DOHH2 (cell line): ENCODE measurements around the gene UMAD1.

Source experiments
- H3F3A ChIP-seq: fragments of 200-600 bp; sonication (generic), shearing (Covaris generic); 2 replicates; pipeline ENCODE4 v1.6.0; 2016; ENCODE audit warnings: antibody characterized with exemption, mild to moderate bottlenecking; ENCODE audit not compliant: control insufficient read depth, insufficient read depth
- H3K27ac ChIP-seq: fragments of 200-600 bp; sonication (generic); 2 replicates; pipeline ENCODE4 v1.5.1; 2014; ENCODE audit warnings: low read depth, mild to moderate bottlenecking, low read length, moderate library complexity
- H3K27me3 ChIP-seq: fragments of 200-600 bp; sonication (generic); 2 replicates; pipeline ENCODE4 v1.6.1; 2014; ENCODE audit warnings: mild to moderate bottlenecking, low read length, mixed read lengths; ENCODE audit not compliant: control insufficient read depth
- H3K36me3 ChIP-seq: fragments of 200-600 bp; sonication (generic); 2 replicates; pipeline ENCODE4 v1.6.1; 2014; ENCODE audit warnings: mild to moderate bottlenecking, low read length, moderate library complexity, mixed read lengths; ENCODE audit not compliant: control insufficient read depth
- H3K4me1 ChIP-seq: fragments of 200-600 bp; sonication (generic); 2 replicates; pipeline ENCODE4 v1.6.1; 2014; ENCODE audit warnings: mild to moderate bottlenecking, low read length, mixed read lengths; ENCODE audit not compliant: control insufficient read depth
- H3K4me2 ChIP-seq: fragments of 200-600 bp; sonication (generic); 2 replicates; pipeline ENCODE4 v1.6.0; 2014; ENCODE audit warnings: mild to moderate bottlenecking, low read length, moderate library complexity
- H3K4me3 ChIP-seq: fragments of 200-600 bp; sonication (generic); 2 replicates; pipeline ENCODE4 v1.5.1; 2014; ENCODE audit warnings: mild to moderate bottlenecking, low read length, mixed read lengths
- H3K79me2 ChIP-seq: fragments of 200-600 bp; sonication (generic); 2 replicates; pipeline ENCODE4 v1.6.1; 2014; ENCODE audit warnings: mild to moderate bottlenecking, low read length, mixed read lengths; ENCODE audit not compliant: control insufficient read depth
- H3K9me2 ChIP-seq: fragments of 200-600 bp; sonication (generic); replicated peaks from 2 replicates; pipeline ENCODE4 v1.6.1; 2014; ENCODE audit warnings: mild to moderate bottlenecking, low read length, mixed read lengths; ENCODE audit not compliant: control insufficient read depth
- H3K9me3 ChIP-seq: fragments of 200-600 bp; sonication (generic); 2 replicates; pipeline ENCODE4 v1.6.1; 2014; ENCODE audit warnings: antibody characterized with exemption, low read length, mixed read lengths; ENCODE audit not compliant: control insufficient read depth, insufficient read depth
- H4K20me1 ChIP-seq: fragments of 200-600 bp; sonication (generic); 2 replicates; pipeline ENCODE4 v1.6.0; 2014; ENCODE audit warnings: low read depth, mild to moderate bottlenecking, antibody characterized with exemption, low read length, moderate library complexity; ENCODE audit not compliant: control insufficient read depth, insufficient read depth
- EZH2phosphoT487 ChIP-seq: fragments of 200-600 bp; sonication (generic); IDR thresholded peaks from 2 replicates; pipeline ENCODE4 v1.6.1; 2017; ENCODE audit warnings: borderline replicate concordance, mild to moderate bottlenecking, antibody characterized with exemption, low read length, moderate library complexity, mixed read lengths
- TF ChIP-seq, protein P1 (sequence below): fragments of 200-600 bp; sonication (generic); IDR thresholded peaks from one replicate; pipeline ENCODE4 v1.5.1; 2014; ENCODE audit warnings: antibody characterized with exemption, mild to moderate bottlenecking, low read depth, low read length; ENCODE audit not compliant: poor library complexity, severe bottlenecking

The UMAD1 gene

DNA sequence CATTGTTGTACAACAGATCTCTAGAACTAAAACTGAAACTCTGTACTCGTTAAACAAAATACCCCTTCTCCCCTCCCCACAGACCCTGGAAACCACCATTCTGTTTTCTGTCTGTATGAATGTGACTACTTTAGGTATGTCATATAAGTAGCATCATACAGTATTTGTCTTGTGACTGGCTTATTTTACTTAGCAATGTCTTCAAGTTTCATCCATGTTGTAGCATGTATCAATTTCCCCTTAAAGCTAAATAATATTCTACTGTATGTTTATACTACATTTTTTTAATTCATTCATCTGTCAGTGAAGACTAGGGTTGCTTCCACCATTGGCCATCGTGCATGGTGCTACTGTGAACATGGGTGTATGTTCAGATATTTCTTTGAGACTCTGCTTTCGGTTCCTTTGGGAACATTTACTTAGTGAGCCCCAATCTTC lies 149.0 kb downstream of the UMAD1 start:
- H3K9me2 ChIP-seq, result no peaks in the 10 kb centered on the region
- no peak for TF ChIP-seq EZH2phosphoT487
- TF ChIP-seq, protein P1, sequence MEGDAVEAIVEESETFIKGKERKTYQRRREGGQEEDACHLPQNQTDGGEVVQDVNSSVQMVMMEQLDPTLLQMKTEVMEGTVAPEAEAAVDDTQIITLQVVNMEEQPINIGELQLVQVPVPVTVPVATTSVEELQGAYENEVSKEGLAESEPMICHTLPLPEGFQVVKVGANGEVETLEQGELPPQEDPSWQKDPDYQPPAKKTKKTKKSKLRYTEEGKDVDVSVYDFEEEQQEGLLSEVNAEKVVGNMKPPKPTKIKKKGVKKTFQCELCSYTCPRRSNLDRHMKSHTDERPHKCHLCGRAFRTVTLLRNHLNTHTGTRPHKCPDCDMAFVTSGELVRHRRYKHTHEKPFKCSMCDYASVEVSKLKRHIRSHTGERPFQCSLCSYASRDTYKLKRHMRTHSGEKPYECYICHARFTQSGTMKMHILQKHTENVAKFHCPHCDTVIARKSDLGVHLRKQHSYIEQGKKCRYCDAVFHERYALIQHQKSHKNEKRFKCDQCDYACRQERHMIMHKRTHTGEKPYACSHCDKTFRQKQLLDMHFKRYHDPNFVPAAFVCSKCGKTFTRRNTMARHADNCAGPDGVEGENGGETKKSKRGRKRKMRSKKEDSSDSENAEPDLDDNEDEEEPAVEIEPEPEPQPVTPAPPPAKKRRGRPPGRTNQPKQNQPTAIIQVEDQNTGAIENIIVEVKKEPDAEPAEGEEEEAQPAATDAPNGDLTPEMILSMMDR, result no peak

DNA sequence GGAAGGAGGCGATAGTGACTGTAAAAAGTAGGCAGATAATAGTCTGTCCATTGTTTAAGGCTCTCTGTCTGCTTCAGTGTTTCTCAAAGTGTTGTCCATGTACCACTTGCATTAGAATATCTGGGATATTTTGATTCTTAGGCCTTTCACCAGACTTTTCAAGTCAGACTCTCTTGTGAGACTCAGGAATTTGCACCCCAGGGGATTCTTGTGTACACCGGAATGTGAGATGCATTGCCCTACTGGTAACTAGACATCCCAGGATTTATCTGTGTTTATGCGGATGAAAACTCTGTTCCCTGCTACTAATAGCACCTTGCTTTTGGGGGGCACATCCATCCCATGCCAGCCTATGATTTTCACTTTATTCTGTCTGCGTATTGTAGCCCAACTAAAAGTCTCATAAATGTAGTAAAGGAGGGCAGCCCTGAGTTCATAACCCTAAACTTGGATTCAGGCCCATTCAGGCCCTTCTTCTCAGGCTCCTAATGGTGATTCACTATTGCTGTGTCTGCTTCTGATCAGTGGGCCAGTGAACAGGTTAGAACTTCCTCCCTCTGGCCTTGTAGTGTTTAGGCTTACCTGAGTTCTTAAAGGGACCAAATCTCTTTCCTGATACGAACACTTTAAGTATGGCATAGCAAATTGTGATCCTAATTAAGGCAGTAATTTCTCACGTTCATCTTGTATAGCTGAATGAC lies 149.6 kb downstream of the UMAD1 start:
- Histone ChIP-seq H3K9me2 (no peaks in the 10 kb centered on the region), H4K20me1 (no peaks in the 10 kb centered on the region), H3K36me3 (no peaks in the 10 kb centered on the region), H3K9me3 (no peaks in the 10 kb centered on the region), H3K27me3 (no peaks in the 10 kb centered on the region), H3K27ac (no peak overlapping the region), H3K4me3 (no peak overlapping the region), H3K79me2 (no peaks in the 10 kb centered on the region), H3K4me2 (no peak overlapping the region), H3F3A (no peaks in the 10 kb centered on the region), H3K4me1 (peaks cover 3% of the 10 kb centered on the region)
- TF ChIP-seq EZH2phosphoT487, result no peak
- TF ChIP-seq, protein P1, result no peak

More for the DNA sequence above, 149.0 kb downstream of the UMAD1 start:
- Histone ChIP-seq H3K27me3 (no peaks in the 10 kb centered on the region), H3F3A (no peaks in the 10 kb centered on the region), H3K79me2 (no peaks in the 10 kb centered on the region), H3K4me1 (peaks cover 4% of the 10 kb centered on the region), H3K27ac (no peak overlapping the region), H3K36me3 (no peaks in the 10 kb centered on the region), H3K4me2 (no peak overlapping the region), H3K4me3 (no peak overlapping the region), H3K9me3 (no peaks in the 10 kb centered on the region), H4K20me1 (no peaks in the 10 kb centered on the region)

DNA sequence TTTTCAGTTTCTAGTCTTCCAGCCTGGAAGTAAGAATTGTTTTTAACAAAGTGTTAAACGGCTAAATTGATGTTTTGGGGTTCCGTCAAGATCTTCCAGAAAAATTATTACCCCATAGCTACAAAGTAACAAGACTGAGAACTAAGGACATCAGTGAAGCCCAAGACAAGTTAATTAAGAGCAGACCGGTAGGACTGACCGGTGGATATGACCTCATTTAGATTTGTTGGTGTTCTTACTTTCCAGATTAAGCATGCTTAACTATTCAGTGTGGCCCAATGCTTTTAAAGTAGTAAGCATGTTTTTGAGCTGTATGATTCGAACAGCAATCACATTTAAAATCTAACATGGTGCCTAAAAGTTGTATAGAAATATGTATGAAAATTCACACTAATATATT lies 151.0 kb downstream of the UMAD1 start:
- Histone ChIP-seq H3K27ac (no peak overlapping the region), H3K4me1 (no peaks in the 10 kb centered on the region), H3K79me2 (no peaks in the 10 kb centered on the region), H3F3A (no peaks in the 10 kb centered on the region), H3K27me3 (no peaks in the 10 kb centered on the region), H3K4me3 (no peak overlapping the region), H3K4me2 (no peak overlapping the region), H4K20me1 (no peaks in the 10 kb centered on the region), H3K9me2 (no peaks in the 10 kb centered on the region), H3K9me3 (no peaks in the 10 kb centered on the region), H3K36me3 (no peaks in the 10 kb centered on the region)
- TF ChIP-seq EZH2phosphoT487, result no peak
- TF ChIP-seq, protein P1, result no peak
